KMS-11 (cell line): ENCODE results near the gene ANKRD27.
"Not testable (repeated sequence)": the region's sequence is repeated elsewhere in the genome, so short reads cannot be mapped to it uniquely, and the experiment has no call there.

Experiments
- H2AFZ ChIP-seq: fragments of 200-600 bp; sonication (generic); 2 replicates; pipeline ENCODE4 v1.6.1; 2016; ENCODE audit warnings: antibody characterized with exemption, mixed run types, low read depth
- H3K27ac ChIP-seq: fragments of 200-600 bp; sonication (generic); 2 replicates; pipeline ENCODE4 v1.6.1; 2016; ENCODE audit warnings: mild to moderate bottlenecking, mixed run types
- H3K27me3 ChIP-seq: fragments of 200-600 bp; sonication (generic); 2 replicates; pipeline ENCODE4 v1.6.1; 2017; ENCODE audit warnings: mild to moderate bottlenecking, low read depth, mixed run types, moderate library complexity; ENCODE audit not compliant: insufficient read depth
- H3K36me3 ChIP-seq: fragments of 200-600 bp; sonication (generic); 2 replicates; pipeline ENCODE4 v1.6.1; 2017; ENCODE audit warnings: mild to moderate bottlenecking, mixed run types; ENCODE audit not compliant: insufficient read depth
- H3K4me1 ChIP-seq: fragments of 200-600 bp; sonication (generic); 2 replicates; pipeline ENCODE4 v1.6.1; 2016; ENCODE audit warnings: mild to moderate bottlenecking, low read depth, mixed run types; ENCODE audit not compliant: poor library complexity, severe bottlenecking
- H3K4me2 ChIP-seq: fragments of 200-600 bp; sonication (generic); 2 replicates; pipeline ENCODE4 v1.7.0; 2016; ENCODE audit warnings: mild to moderate bottlenecking, mixed run types
- H3K4me3 ChIP-seq: fragments of 200-600 bp; sonication (generic); IDR thresholded peaks from 2 replicates; pipeline ENCODE4 v1.6.1; 2017; ENCODE audit warnings: low read depth, low read length, mixed read lengths; ENCODE audit not compliant: insufficient read depth
- H3K79me2 ChIP-seq: fragments of 200-600 bp; sonication (generic); 2 replicates; pipeline ENCODE4 v1.6.1; 2016; ENCODE audit warnings: low read depth, mixed run types; ENCODE audit not compliant: insufficient read depth
- H3K9ac ChIP-seq: fragments of 200-600 bp; sonication (generic); 2 replicates; pipeline ENCODE4 v1.6.1; 2016; ENCODE audit warnings: mild to moderate bottlenecking, mixed run types
- H4K20me1 ChIP-seq: fragments of 200-600 bp; sonication (generic); 2 replicates; pipeline ENCODE4 v1.6.1; 2016; ENCODE audit warnings: mild to moderate bottlenecking, mixed run types; ENCODE audit not compliant: insufficient read depth
- TF ChIP-seq, protein P1 (sequence below): fragments of 200-600 bp; sonication (generic); conservative IDR thresholded peaks from 2 replicates; pipeline ENCODE4 v1.6.1; 2017; ENCODE audit warnings: low read depth, mild to moderate bottlenecking, antibody characterized with exemption, low read length, moderate library complexity, mixed read lengths

ANKRD27 gene

DNA sequence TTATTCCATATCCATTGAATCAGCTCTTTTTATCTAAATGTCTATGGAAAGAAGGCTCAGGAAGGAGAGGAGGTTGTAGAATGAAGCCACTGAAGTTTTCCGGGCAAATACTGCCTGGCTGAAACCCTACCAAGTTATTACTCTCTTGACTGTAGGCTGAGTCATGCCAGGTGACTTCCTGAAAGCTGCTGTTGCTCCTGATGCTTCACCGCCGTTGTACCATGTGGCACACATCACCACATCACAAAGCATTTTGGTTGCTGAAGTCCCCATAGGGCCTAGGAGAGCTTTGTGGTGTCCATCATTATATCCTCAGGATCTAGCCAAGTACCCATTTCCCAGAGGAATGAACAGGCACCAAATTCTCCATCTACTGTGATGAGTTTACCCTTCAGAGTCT lies 33.5 kb upstream of the ANKRD27 start:
- H3K36me3 ChIP-seq, result peaks cover 16% of the 10 kb centered on the region; the same call in 1 of the 2 replicates
- H3K4me3 ChIP-seq, result no peak overlapping the region
- H3K4me1 ChIP-seq, result no peaks in the 10 kb centered on the region
- no peak overlapping the region for H3K9ac ChIP-seq
- no peak overlapping the region for H3K4me2 ChIP-seq
- H3K27ac ChIP-seq, result no peak overlapping the region
- TF ChIP-seq, protein P1, sequence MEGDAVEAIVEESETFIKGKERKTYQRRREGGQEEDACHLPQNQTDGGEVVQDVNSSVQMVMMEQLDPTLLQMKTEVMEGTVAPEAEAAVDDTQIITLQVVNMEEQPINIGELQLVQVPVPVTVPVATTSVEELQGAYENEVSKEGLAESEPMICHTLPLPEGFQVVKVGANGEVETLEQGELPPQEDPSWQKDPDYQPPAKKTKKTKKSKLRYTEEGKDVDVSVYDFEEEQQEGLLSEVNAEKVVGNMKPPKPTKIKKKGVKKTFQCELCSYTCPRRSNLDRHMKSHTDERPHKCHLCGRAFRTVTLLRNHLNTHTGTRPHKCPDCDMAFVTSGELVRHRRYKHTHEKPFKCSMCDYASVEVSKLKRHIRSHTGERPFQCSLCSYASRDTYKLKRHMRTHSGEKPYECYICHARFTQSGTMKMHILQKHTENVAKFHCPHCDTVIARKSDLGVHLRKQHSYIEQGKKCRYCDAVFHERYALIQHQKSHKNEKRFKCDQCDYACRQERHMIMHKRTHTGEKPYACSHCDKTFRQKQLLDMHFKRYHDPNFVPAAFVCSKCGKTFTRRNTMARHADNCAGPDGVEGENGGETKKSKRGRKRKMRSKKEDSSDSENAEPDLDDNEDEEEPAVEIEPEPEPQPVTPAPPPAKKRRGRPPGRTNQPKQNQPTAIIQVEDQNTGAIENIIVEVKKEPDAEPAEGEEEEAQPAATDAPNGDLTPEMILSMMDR, result no peak
- no peaks in the 10 kb centered on the region for H3K27me3 ChIP-seq
- H4K20me1 ChIP-seq, result no peaks in the 10 kb centered on the region; the same call in 1 of the 2 replicates
- no peak overlapping the region for H2AFZ ChIP-seq
- H3K79me2 ChIP-seq, result peaks cover 50% of the 10 kb centered on the region; the same call in 1 of the 2 replicates

DNA sequence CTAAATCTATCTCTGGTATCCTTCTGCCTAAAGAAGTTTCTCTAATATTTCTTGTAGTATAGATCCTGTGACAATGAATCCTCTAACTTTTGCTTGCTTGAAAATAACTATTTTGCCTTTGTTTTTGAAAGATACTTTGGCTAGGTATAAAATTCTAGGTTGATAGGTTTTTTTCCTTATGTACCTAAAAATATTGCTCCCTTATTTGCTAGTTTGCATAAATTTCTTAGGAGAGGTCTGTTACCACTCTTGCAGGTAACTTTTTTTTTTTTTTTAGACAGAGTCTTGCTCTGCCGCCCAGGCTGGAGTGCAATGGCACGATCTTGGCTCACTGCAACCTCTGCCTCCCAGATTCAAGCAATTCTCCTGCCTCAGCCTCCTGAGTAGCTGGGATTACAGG lies 29.0 kb upstream of the ANKRD27 start:
- not testable (repeated sequence) for H4K20me1 ChIP-seq, H3K9ac ChIP-seq, H3K4me3 ChIP-seq, H3K4me1 ChIP-seq, H3K27ac ChIP-seq, H3K27me3 ChIP-seq, H2AFZ ChIP-seq, H3K4me2 ChIP-seq
- peaks cover 92% of the 10 kb centered on the region for H3K79me2 ChIP-seq
- H3K36me3 ChIP-seq, result peaks cover 23% of the 10 kb centered on the region; the same call in 1 of the 2 replicates

DNA sequence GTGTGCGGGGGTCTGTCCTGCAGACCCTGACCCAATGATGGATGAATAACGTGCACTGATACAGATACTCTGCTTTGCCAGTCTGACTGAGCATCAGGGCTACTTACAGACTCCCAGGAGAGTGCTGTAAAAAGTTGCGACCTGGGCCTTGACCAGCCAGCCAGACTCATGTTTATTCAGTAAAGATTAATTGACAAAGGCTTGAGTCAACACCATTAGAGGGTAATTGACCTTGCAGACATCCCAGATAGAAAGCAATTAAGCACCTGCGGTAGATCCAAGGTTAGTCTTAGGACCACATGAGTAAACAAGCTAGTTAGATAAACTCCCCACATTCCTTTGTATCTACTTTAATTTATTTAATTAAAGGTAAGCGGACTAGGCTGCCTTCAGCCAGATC lies 27.0 kb upstream of the ANKRD27 start:
- peaks cover 2% of the 10 kb centered on the region for H3K4me1 ChIP-seq
- H3K36me3 ChIP-seq, result peaks cover 23% of the 10 kb centered on the region; the same call in 1 of the 2 replicates
- no peaks in the 10 kb centered on the region for H3K27me3 ChIP-seq
- H3K9ac ChIP-seq, result no peak overlapping the region
- peaks cover 100% of the 10 kb centered on the region for H3K79me2 ChIP-seq
- peaks cover 7% of the 10 kb centered on the region; the same call in 1 of the 2 replicates for H4K20me1 ChIP-seq
- H3K27ac ChIP-seq, result no peak overlapping the region
- no peak overlapping the region for H2AFZ ChIP-seq
- no peak overlapping the region for H3K4me3 ChIP-seq
- no peak overlapping the region for H3K4me2 ChIP-seq
- TF ChIP-seq, protein P1, result no peak

DNA sequence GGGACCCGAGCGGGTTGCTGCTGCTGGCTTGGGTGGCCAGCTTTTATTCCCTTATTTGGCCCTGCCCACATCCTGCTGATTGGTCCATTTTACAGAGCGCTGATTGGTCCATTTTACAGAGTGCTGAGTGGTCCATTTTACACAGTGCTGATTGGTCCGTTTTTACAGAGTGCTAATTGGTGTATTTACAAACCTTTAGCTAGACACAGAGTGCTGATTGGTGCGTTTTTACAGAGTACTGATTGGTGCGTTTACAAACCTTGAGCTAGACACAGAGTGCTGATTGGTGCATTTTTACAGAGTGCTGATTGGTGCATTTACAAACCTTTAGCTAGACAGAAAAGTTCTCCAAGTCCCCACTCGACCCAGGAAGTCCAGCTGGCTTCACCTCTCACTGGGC lies 25.1 kb upstream of the ANKRD27 start:
- H3K4me3 ChIP-seq, H3K27me3 ChIP-seq, H2AFZ ChIP-seq, H3K27ac ChIP-seq, H3K9ac ChIP-seq, H3K4me2 ChIP-seq: not testable (repeated sequence)
- Histone ChIP-seq H3K36me3 (peaks cover 25% of the 10 kb centered on the region; the same call in 1 of the 2 replicates), H3K79me2 (peaks cover 100% of the 10 kb centered on the region), H3K4me1 (peaks cover 21% of the 10 kb centered on the region), H4K20me1 (peaks cover 12% of the 10 kb centered on the region)

DNA sequence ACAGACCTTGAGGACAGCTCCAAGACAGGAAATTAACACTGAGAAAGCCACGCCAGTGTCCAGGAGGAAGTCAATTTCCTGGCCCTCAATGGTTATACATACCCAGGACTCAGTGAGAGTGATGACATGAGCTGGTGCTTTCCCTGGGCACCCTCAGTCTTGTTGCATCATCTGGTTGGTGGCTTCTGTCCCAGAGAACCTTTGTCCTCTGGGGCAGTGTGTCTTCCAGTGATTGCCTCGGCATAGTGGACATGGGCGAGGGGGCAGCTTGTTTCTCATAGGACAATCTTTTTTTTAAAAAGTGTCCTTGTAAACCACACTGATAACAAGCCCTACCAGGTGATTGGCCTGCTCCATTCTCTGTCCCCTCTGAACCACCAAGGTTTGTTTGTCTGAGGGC lies 21.8 kb upstream of the ANKRD27 start:
- H4K20me1 ChIP-seq, H3K9ac ChIP-seq, H3K4me3 ChIP-seq, H3K27ac ChIP-seq, H3K4me2 ChIP-seq, H2AFZ ChIP-seq, H3K27me3 ChIP-seq: not testable (repeated sequence)
- Histone ChIP-seq H3K79me2 (peaks cover 98% of the 10 kb centered on the region), H3K4me1 (peaks cover 42% of the 10 kb centered on the region), H3K36me3 (peaks cover 17% of the 10 kb centered on the region; the same call in 1 of the 2 replicates)

DNA sequence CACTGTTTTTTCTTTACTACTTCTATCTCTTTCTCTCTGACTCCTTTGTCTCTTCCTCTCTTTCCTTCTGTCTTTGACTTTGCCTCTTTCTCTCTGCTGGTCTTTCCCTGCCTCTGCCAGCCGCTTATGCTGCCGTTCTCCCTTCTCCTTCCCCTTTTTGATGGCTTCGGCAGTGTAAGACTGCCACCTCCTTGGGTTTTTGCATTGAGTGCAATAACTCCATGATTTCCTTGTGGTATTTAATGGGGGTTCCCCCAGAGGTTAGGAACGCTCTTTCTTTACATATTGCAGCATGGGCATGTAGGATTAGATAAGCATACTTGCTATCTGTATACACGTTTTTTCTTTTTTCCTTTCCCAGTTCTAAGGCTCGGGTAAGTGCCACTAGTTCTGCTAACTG lies 20.5 kb upstream of the ANKRD27 start:
- H2AFZ ChIP-seq, H4K20me1 ChIP-seq, H3K9ac ChIP-seq, H3K27ac ChIP-seq, H3K27me3 ChIP-seq, H3K4me3 ChIP-seq: not testable (repeated sequence)
- peaks cover 15% of the 10 kb centered on the region; the same call in 1 of the 2 replicates for H3K36me3 ChIP-seq
- peaks cover 52% of the 10 kb centered on the region for H3K4me1 ChIP-seq
- H3K4me2 ChIP-seq, result peak overlapping the region; percentile 35; the same call in 1 of the 2 replicates
- H3K79me2 ChIP-seq, result peaks cover 85% of the 10 kb centered on the region

DNA sequence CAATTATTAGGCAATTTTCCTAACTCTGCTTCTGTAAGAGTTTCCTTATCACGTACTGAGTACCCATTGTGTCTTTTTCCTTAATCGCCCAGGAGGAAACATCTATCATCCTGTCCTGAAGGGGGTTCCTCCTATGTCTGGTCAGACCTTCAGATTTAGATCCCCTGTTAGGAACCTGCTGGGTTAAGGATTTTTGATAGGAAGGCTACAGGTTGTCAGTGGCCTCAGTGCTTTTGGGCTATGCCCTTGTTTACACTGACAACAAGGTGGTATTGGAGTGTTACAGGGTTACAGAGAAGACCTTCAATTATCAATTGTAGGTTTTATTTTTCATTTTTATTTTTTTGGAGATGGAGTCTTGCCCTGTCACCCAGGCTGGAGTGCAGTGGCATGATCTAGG lies 19.9 kb upstream of the ANKRD27 start:
- H3K27ac ChIP-seq, H3K4me3 ChIP-seq, H4K20me1 ChIP-seq, H3K27me3 ChIP-seq, H2AFZ ChIP-seq, H3K9ac ChIP-seq: not testable (repeated sequence)
- Histone ChIP-seq H3K4me1 (peaks cover 58% of the 10 kb centered on the region), H3K79me2 (peaks cover 79% of the 10 kb centered on the region), H3K4me2 (peak overlapping the region; percentile 61; the same call in 1 of the 2 replicates), H3K36me3 (peaks cover 11% of the 10 kb centered on the region; the same call in 1 of the 2 replicates)

DNA sequence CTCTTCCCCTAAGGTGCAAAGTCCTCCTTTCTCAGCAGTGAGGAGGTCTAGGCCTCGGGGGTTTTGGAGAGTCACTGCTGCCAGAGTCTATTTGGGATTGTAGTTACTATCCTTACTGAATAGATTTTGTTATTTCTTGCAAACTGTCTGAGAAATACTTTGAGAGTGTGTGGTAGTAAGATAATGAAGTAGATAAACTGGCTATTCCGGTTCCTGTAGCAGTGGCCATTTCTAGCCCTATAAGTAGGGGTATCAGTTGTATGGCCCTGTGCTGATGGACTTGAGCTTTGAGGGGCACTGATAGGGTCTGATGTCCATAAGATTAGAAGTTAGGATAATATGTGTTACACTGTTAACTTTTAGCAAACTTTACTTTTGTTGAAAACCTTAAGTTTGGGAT lies 19.3 kb upstream of the ANKRD27 start:
- not testable (repeated sequence) for H4K20me1 ChIP-seq, H2AFZ ChIP-seq, H3K4me3 ChIP-seq, H3K36me3 ChIP-seq, H3K27ac ChIP-seq, H3K27me3 ChIP-seq, H3K9ac ChIP-seq
- H3K4me2 ChIP-seq, result peak overlapping the region; percentile 61
- H3K4me1 ChIP-seq, result peaks cover 63% of the 10 kb centered on the region
- peaks cover 73% of the 10 kb centered on the region for H3K79me2 ChIP-seq
